Caco-2 (cell line): ENCODE data around the gene FGFR3. TPM values are rescaled to one million over a fixed set of nuclear protein-coding genes. Genes with fewer than 3 reads are reported as not detected.

Experiments
- BruUV-seq: library from RNA; stranded (reverse); fragments of 400-500 nt; replicated peaks from 2 replicates; lab custom pipeline; 2021; lab: Mats Ljungman, UMichigan
- CTCF ChIA-PET: fragments of 300-600 bp; sonication (Branson Sonifier 250); formaldehyde crosslinking; loops from one replicate; lab custom pipeline; 2022; ENCODE audit warnings: antibody characterized with exemption; lab: Charles Lee
- POLR2A ChIA-PET: fragments of 300-600 bp; sonication (Branson Sonifier 250); formaldehyde crosslinking; loops from one replicate; lab custom pipeline; 2022; ENCODE audit warnings: antibody characterized with exemption; lab: Charles Lee
- DNase-seq, 2 experiments: peaks; one replicate each; pipeline versions ENCODE4 v3.0.0 to v3.0.0-alpha.2; 2020 to 2022
- H3K27me3 ChIP-seq: replicated peaks from 2 replicates; pipeline ENCODE4 v1.6.0; 2011; ENCODE audit warnings: low read length; ENCODE audit not compliant: control insufficient read depth, insufficient read depth
- H3K36me3 ChIP-seq: 2 replicates; pipeline ENCODE4 v1.5.1; 2011; ENCODE audit warnings: low read length; ENCODE audit not compliant: control insufficient read depth, insufficient read depth
- H3K4me1 ChIP-seq: fragments of 250-450 bp; sonication (Bioruptor Pico); 2 replicates; pipeline ENCODE4 v1.5.1; 2020; ENCODE audit warnings: mild to moderate bottlenecking
- H3K4me3 ChIP-seq: 2 replicates; pipeline ENCODE4 v1.5.1; 2011; ENCODE audit warnings: low read depth, mild to moderate bottlenecking, control low read depth, low read length
- H3K9me3 ChIP-seq: fragments of 250-450 bp; sonication (Bioruptor Pico); 2 replicates; pipeline ENCODE4 v1.5.1; 2020; ENCODE audit warnings: mild to moderate bottlenecking, moderate library complexity
- H3K27ac Mint-ChIP-seq: one replicate; pipeline ENCODE4 v1.8.0; 2022; ENCODE audit warnings: mixed read lengths; ENCODE audit not compliant: unreplicated experiment
- H3K27me3 Mint-ChIP-seq: one replicate; pipeline ENCODE4 v1.8.0; 2022; ENCODE audit warnings: mixed read lengths; ENCODE audit not compliant: insufficient read depth, unreplicated experiment
- H3K36me3 Mint-ChIP-seq: one replicate; pipeline ENCODE4 v1.8.0; 2022; ENCODE audit warnings: mild to moderate bottlenecking, mixed read lengths; ENCODE audit not compliant: insufficient read depth, unreplicated experiment
- H3K4me1 Mint-ChIP-seq: one replicate; pipeline ENCODE4 v1.8.0; 2022; ENCODE audit warnings: low read depth, mixed read lengths; ENCODE audit not compliant: unreplicated experiment
- H3K4me3 Mint-ChIP-seq: one replicate; pipeline ENCODE4 v1.8.0; 2022; ENCODE audit warnings: mild to moderate bottlenecking, moderate library complexity, mixed read lengths; ENCODE audit not compliant: unreplicated experiment
- H3K9me3 Mint-ChIP-seq: one replicate; pipeline ENCODE4 v1.8.0; 2022; ENCODE audit warnings: mixed read lengths; ENCODE audit not compliant: unreplicated experiment
- intact Hi-C: fragments of 100-400 bp; cut with micrococcal nuclease; formaldehyde crosslinking; loops from one replicate; pipeline ENCODE4 v1.10.0; 2022; ENCODE audit not compliant: unreplicated experiment
- total RNA-seq: library from RNA; stranded (reverse); gene quantifications from 2 replicates; pipeline ENCODE4 v1.2.3, GENCODE V29; 2022
- TF ChIP-seq, protein P1 (sequence below), 2 experiments: fragments of 200-600 bp in 1 of 2; IDR thresholded peaks; 1 replicate in 1 of 2; 2 replicates in 1 of 2; pipeline versions ENCODE4 v1.5.1 to v1.8.0; 2011 to 2022; ENCODE audit warnings: antibody characterized with exemption in 1 of 2, control low read depth in 1 of 2, inconsistent platforms in 1 of 2, low read depth in 1 of 2, low read length in 1 of 2, mild to moderate bottlenecking in 1 of 2, moderate library complexity in 1 of 2; ENCODE audit not compliant: insufficient read depth in 1 of 2, severe bottlenecking in 1 of 2, unreplicated experiment in 1 of 2

FGFR3 gene
- total RNA-seq, 1 experiment from 2014 or later, result 132 TPM

DNA sequence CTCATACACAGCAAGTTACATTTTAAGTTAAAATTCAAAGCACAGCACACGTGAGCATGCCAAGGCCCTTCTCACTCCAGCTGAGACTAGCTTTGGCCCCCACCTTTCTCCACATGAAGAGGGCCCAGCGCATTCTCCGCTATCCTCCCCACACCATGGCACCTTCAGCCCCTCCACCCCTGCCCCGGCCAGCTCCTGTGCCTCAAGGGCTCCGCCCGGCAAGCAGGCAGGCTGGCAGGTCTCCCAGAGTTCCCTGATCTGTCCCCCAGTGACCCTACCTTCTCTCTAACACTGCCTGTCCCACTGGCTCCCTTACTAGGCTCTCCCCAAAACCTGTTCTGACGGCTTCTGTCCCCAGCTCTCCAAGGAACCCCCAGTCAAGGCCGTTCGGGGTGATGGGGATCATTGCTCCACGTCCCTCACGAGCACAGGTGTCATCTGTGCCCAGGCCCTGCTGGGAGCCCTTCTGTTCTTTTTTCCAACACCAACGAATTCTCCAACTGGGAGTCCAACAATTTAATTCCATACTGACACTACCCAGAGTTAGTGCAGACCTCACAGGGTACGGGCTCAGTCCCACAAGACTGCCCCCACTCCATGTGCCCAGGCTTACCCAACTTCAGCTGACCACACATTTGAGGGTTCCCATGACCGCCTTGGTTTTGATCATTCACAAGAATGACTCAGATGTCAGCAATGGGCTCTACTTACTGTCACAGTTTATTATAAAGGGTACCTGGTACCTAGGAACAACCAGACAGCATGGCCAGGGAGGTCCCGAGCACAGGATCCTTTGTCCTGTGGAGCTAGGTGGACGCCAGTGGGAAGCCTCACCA lies 58.7 kb downstream of the FGFR3 start:
- Mint-ChIP-seq H3K9me3 (no peaks in the 10 kb centered on the region), H3K27me3 (no peaks in the 10 kb centered on the region), H3K4me3 (no peak overlapping the region), H3K4me1 (peaks cover 7% of the 10 kb centered on the region), H3K27ac (no peak overlapping the region), H3K36me3 (peaks cover 25% of the 10 kb centered on the region)
- H3K36me3 ChIP-seq, result no peaks in the 10 kb centered on the region
- no peak overlapping the region for H3K4me3 ChIP-seq
- BruUV-seq, result no TSS peak
- TF ChIP-seq, protein P1, sequence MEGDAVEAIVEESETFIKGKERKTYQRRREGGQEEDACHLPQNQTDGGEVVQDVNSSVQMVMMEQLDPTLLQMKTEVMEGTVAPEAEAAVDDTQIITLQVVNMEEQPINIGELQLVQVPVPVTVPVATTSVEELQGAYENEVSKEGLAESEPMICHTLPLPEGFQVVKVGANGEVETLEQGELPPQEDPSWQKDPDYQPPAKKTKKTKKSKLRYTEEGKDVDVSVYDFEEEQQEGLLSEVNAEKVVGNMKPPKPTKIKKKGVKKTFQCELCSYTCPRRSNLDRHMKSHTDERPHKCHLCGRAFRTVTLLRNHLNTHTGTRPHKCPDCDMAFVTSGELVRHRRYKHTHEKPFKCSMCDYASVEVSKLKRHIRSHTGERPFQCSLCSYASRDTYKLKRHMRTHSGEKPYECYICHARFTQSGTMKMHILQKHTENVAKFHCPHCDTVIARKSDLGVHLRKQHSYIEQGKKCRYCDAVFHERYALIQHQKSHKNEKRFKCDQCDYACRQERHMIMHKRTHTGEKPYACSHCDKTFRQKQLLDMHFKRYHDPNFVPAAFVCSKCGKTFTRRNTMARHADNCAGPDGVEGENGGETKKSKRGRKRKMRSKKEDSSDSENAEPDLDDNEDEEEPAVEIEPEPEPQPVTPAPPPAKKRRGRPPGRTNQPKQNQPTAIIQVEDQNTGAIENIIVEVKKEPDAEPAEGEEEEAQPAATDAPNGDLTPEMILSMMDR (IDR thresholded peaks at IDR 0.05; ENCODE audit: insufficient read depth in 1 of 2, low read depth in 1 of 2, low read length in 1 of 2, severe bottlenecking in 1 of 2, unreplicated experiment in 1 of 2), result no peak
- no peaks in the 10 kb centered on the region for H3K27me3 ChIP-seq
- intact Hi-C loops, result no loop called here
- CTCF ChIA-PET, result no interaction called here
- peaks cover 6% of the 10 kb centered on the region; the same call in 1 of the 2 replicates for H3K4me1 ChIP-seq
- H3K9me3 ChIP-seq, result no peaks in the 10 kb centered on the region
- DNase-seq, result no peak
- POLR2A ChIA-PET, result no interaction called here

DNA sequence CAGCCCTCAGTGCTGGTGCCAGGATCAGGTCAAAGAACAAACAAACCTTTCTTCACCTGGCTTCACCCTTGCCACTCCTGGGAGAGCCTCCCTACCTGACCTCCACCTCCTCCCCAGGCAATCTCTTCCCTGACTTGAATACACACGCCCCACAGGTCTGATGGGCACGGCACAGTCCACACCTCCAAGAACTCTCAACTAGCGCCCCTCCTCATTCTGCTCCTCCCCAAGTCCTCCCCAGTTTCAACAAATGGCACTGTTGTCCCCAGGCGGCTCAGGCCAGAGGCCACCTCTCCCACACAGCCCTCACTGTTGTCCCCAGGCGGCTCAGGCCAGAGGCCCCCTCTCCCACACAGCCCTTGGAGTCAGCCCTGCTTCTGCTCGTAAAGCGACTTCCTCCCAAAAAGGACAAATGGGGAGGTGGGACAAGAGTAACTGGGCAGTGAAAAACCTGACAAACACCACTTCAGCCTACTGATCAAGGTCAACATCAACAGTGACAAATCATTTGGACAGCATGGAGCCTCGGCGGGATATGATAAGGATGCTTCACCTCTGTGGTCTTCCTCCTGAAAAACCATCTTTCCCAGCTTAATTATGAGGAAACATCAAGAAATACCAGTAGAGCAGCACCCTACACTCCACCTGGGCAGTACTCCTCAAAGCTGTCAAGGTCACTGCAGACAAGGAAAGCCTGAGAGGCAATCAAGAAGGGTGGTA lies 60.0 kb downstream of the FGFR3 start:
- CTCF ChIA-PET, result interaction anchor here (1.0 kb wide), 1 partner anchor 58 kb away, joined by 10 read pairs; no protein-coding TSS in a partner anchor
- Histone ChIP-seq H3K36me3 (no peaks in the 10 kb centered on the region), H3K9me3 (no peaks in the 10 kb centered on the region), H3K27me3 (no peaks in the 10 kb centered on the region), H3K4me3 (no peak overlapping the region), H3K4me1 (peaks cover 14% of the 10 kb centered on the region)
- Mint-ChIP-seq H3K4me1 (peaks cover 7% of the 10 kb centered on the region), H3K36me3 (peaks cover 18% of the 10 kb centered on the region), H3K27ac (no peak overlapping the region), H3K27me3 (no peaks in the 10 kb centered on the region), H3K4me3 (peak overlapping the region; percentile 24), H3K9me3 (no peaks in the 10 kb centered on the region)
- POLR2A ChIA-PET, result no interaction called here
- intact Hi-C loops, result no loop called here
- DNase-seq, result no peak
- TF ChIP-seq, protein P1 (IDR thresholded peaks at IDR 0.05; ENCODE audit: insufficient read depth in 1 of 2, low read depth in 1 of 2, low read length in 1 of 2, severe bottlenecking in 1 of 2, unreplicated experiment in 1 of 2), result no peak
- BruUV-seq, result no TSS peak

DNA sequence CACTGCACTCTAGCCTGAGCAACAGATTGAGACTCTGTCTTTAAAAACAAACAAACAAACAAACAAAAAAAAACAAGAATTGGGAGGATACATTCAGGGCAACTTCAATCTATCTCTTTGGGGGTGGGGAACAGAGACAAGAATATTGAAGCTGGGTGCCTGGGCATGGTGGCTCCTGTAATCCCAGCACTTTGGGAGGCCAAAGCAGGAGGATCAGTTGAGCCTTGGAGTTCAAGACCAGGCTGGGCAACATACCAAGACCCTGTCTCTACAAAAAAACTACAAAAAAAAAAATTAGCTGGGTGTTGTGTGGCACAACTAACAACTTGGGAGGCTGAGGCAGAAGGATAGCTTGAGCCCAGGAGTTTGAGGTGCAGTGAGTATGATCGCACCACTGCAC lies 61.7 kb downstream of the FGFR3 start:
- CTCF ChIA-PET, result no interaction called here
- intact Hi-C loops, result no loop called here

More for the DNA sequence above, 61.7 kb downstream of the FGFR3 start:
- no peaks in the 10 kb centered on the region for H3K27me3 ChIP-seq
- POLR2A ChIA-PET, result interaction anchor here (0.6 to 2.2 kb wide), 4 partner anchors 13 to 91 kb away, joined by 3 to 16 read pairs (median 7); partner anchors contain the start of gene NSD2
- H3K36me3 ChIP-seq, result no peaks in the 10 kb centered on the region
- Mint-ChIP-seq H3K4me3 (peak overlapping the region; percentile 71), H3K36me3 (peaks cover 18% of the 10 kb centered on the region), H3K27ac (peak overlapping the region; percentile 37), H3K27me3 (no peaks in the 10 kb centered on the region), H3K4me1 (peaks cover 7% of the 10 kb centered on the region), H3K9me3 (no peaks in the 10 kb centered on the region)
- BruUV-seq, result TSS peak; percentile 44
- peak overlapping the region; percentile 95 for H3K4me3 ChIP-seq
- H3K9me3 ChIP-seq, result no peaks in the 10 kb centered on the region
- DNase-seq, result no peak
- TF ChIP-seq, protein P1 (IDR thresholded peaks at IDR 0.05; ENCODE audit: insufficient read depth in 1 of 2, low read depth in 1 of 2, low read length in 1 of 2, severe bottlenecking in 1 of 2, unreplicated experiment in 1 of 2), result no peak
- peaks cover 14% of the 10 kb centered on the region for H3K4me1 ChIP-seq
